ENCODE measurements around the gene RHOH. TPM values are rescaled to one million over a fixed set of nuclear protein-coding genes. Genes with fewer than 3 reads are reported as not detected.

Gene RHOH
- total and polyA plus RNA-seq, 10 of the 15 experiments (the other 5 are each of a cell fraction or from before 2014, with no cell fraction given) = 46.5 to 120 (median 57.9) TPM

DNA sequence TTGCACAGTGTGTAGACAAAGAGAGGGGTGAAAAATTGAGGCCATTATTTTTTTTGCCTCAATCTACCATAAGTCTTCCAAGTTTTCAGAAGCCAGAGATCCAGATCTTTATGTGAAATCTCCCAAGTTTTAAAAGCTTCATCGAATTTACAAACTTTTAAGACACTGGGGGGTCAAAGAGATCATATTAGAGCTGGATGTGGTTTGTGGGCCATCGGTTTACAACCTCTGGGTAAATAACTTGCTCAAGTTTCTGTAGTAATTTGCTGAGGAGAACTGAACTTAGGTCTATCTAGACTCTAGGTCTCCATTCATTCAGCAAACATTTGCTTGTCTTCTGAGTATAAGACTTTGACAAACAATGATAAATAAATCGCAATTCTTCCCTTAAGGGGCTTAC lies 84.3 kb downstream of the RHOH start (continued):
- TF ChIP-seq, protein P1, sequence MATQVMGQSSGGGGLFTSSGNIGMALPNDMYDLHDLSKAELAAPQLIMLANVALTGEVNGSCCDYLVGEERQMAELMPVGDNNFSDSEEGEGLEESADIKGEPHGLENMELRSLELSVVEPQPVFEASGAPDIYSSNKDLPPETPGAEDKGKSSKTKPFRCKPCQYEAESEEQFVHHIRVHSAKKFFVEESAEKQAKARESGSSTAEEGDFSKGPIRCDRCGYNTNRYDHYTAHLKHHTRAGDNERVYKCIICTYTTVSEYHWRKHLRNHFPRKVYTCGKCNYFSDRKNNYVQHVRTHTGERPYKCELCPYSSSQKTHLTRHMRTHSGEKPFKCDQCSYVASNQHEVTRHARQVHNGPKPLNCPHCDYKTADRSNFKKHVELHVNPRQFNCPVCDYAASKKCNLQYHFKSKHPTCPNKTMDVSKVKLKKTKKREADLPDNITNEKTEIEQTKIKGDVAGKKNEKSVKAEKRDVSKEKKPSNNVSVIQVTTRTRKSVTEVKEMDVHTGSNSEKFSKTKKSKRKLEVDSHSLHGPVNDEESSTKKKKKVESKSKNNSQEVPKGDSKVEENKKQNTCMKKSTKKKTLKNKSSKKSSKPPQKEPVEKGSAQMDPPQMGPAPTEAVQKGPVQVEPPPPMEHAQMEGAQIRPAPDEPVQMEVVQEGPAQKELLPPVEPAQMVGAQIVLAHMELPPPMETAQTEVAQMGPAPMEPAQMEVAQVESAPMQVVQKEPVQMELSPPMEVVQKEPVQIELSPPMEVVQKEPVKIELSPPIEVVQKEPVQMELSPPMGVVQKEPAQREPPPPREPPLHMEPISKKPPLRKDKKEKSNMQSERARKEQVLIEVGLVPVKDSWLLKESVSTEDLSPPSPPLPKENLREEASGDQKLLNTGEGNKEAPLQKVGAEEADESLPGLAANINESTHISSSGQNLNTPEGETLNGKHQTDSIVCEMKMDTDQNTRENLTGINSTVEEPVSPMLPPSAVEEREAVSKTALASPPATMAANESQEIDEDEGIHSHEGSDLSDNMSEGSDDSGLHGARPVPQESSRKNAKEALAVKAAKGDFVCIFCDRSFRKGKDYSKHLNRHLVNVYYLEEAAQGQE (IDR thresholded peaks at IDR 0.05; ENCODE audit: low read depth, low read length) = no peak
- no peak for TF ChIP-seq BHLHE40 (IDR thresholded peaks at IDR 0.05; ENCODE audit: borderline replicate concordance in 1 of 2, low read depth in 2 of 2, low read length in 1 of 2)
- no peak for TF ChIP-seq BCL11A (IDR thresholded peaks at IDR 0.05; ENCODE audit: low read depth, low read length)
- no peak for TF ChIP-seq IKZF2 (IDR thresholded peaks at IDR 0.05)

DNA sequence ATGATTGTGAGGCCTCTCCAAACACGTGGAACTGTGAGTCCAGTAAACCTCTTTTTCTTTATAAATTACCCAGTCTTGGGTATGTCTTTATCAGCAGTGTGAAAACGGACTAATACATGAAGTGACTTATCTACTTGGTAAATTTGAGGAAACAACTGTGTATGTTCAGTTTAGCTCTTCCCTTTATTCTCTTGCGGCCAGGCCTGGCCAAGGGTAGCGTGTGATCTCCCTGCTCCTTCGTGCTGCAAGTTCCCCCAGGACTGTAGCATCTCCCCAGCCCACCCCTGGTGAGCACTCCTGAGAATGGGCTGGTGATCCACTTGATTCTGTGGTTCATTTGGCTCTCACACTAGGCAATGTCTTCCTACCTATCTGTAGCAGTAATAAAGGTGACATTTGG lies 85.1 kb downstream of the RHOH start:
- DNase-seq (ENCODE audit: low read depth, low spot score) (no peak), ATAC-seq (no peak), FAIRE-seq (no peak)
- no peak overlapping the region for H3K4me2 ChIP-seq (ENCODE audit: control insufficient read depth, insufficient read depth)
- H2AFZ ChIP-seq (ENCODE audit: control insufficient read depth, low read depth, low read length) = no peak overlapping the region
- POLR2A ChIA-PET = interaction anchor here (0.5 to 0.7 kb wide), 2 partner anchors 37 to 163 kb away, joined by 3 to 4 read pairs; no protein-coding TSS in a partner anchor
- intact Hi-C loops (cut with micrococcal nuclease; ENCODE audit: unreplicated experiment) (no loop called here), in situ Hi-C loops (cut with MboI) (no loop called here)
- no peaks in the 10 kb centered on the region for H3K27me3 ChIP-seq (replicated peaks in 1 of 2; ENCODE audit: control insufficient read depth in 2 of 2, insufficient read depth in 2 of 2, low read length in 1 of 2)
- no peak overlapping the region for H3K9ac ChIP-seq (ENCODE audit: control insufficient read depth, insufficient read depth, low read length)
- H3K4me3 ChIP-seq = no peak overlapping the region
- CTCF ChIA-PET = no interaction called here
- no peaks in the 10 kb centered on the region for H3K4me1 ChIP-seq (ENCODE audit: control insufficient read depth, insufficient read depth, low read length)
- BruUV-seq (replicated peaks) = no TSS peak
- SMC1A ChIA-PET (ENCODE audit: uncharacterized antibody, unreplicated experiment) = no interaction called here
- H4K20me1 ChIP-seq (ENCODE audit: control insufficient read depth, insufficient read depth) = no peaks in the 10 kb centered on the region
- H3K9me3 ChIP-seq (replicated peaks; ENCODE audit: control insufficient read depth, insufficient read depth, low read length) = no peaks in the 10 kb centered on the region; the same call in 2 of the 3 replicates
- no peaks in the 10 kb centered on the region for H3K79me2 ChIP-seq (ENCODE audit: control insufficient read depth, insufficient read depth, low read length)
- no peak overlapping the region for H3K27ac ChIP-seq (ENCODE audit: control insufficient read depth, insufficient read depth)
- 49% methylated on average over 5 of the region's 5 CpGs for WGBS (ENCODE audit: insufficient coverage, insufficient replicate concordance, low lambda C conversion rate, missing lambda C conversion rate)
- RAD21 ChIA-PET (ENCODE audit: unreplicated experiment) = no interaction called here
- no peaks in the 10 kb centered on the region for H3K36me3 ChIP-seq (ENCODE audit: control insufficient read depth in 2 of 2, insufficient read depth in 2 of 2, low read length in 1 of 2)
- no peak for TF ChIP-seq CBX5 (IDR thresholded peaks at IDR 0.05; ENCODE audit: low read depth)
- TF ChIP-seq RB1 (IDR thresholded peaks at IDR 0.05; ENCODE audit: borderline replicate concordance) = no peak
- TF ChIP-seq SUPT20H (IDR thresholded peaks at IDR 0.05; ENCODE audit: borderline replicate concordance, control insufficient read depth, low read depth, low read length) = no peak
- TF ChIP-seq NR2C1 (IDR thresholded peaks at IDR 0.05) = no peak
- TF ChIP-seq ATF7 (IDR thresholded peaks at IDR 0.05; ENCODE audit: low read depth) = no peak
- no peak for TF ChIP-seq CBFB (IDR thresholded peaks at IDR 0.05; ENCODE audit: low read depth)
- no peak for TF ChIP-seq RELA (IDR thresholded peaks at IDR 0.05; ENCODE audit: borderline replicate concordance, partially characterized antibody)
- TF ChIP-seq HCFC1 (IDR thresholded peaks at IDR 0.05; ENCODE audit: low read length) = no peak
- TF ChIP-seq, protein P2, sequence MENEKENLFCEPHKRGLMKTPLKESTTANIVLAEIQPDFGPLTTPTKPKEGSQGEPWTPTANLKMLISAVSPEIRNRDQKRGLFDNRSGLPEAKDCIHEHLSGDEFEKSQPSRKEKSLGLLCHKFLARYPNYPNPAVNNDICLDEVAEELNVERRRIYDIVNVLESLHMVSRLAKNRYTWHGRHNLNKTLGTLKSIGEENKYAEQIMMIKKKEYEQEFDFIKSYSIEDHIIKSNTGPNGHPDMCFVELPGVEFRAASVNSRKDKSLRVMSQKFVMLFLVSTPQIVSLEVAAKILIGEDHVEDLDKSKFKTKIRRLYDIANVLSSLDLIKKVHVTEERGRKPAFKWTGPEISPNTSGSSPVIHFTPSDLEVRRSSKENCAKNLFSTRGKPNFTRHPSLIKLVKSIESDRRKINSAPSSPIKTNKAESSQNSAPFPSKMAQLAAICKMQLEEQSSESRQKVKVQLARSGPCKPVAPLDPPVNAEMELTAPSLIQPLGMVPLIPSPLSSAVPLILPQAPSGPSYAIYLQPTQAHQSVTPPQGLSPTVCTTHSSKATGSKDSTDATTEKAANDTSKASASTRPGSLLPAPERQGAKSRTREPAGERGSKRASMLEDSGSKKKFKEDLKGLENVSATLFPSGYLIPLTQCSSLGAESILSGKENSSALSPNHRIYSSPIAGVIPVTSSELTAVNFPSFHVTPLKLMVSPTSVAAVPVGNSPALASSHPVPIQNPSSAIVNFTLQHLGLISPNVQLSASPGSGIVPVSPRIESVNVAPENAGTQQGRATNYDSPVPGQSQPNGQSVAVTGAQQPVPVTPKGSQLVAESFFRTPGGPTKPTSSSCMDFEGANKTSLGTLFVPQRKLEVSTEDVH (IDR thresholded peaks at IDR 0.05; ENCODE audit: low read depth, partially characterized antibody) = no peak
- TF ChIP-seq, protein P3, sequence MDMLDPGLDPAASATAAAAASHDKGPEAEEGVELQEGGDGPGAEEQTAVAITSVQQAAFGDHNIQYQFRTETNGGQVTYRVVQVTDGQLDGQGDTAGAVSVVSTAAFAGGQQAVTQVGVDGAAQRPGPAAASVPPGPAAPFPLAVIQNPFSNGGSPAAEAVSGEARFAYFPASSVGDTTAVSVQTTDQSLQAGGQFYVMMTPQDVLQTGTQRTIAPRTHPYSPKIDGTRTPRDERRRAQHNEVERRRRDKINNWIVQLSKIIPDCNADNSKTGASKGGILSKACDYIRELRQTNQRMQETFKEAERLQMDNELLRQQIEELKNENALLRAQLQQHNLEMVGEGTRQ (IDR thresholded peaks at IDR 0.05; ENCODE audit: borderline replicate concordance, low read depth, low read length) = no peak
- TF ChIP-seq RBBP5 (conservative IDR thresholded peaks at IDR 0.05) = no peak
- TF ChIP-seq EED (IDR thresholded peaks at IDR 0.05; ENCODE audit: low read depth) = no peak

Measured in GM12878 (cell line).